Activated naive CD8-positive, alpha-beta T cell treated with anti-CD3 and anti-CD28 coated beads, Interleukin-2, amount 50 U/mL, for 16 hours (primary cell): Measurements from ENCODE around the gene ATXN7L2.
"Not testable (repeated sequence)": the region's sequence is repeated elsewhere in the genome, so short reads cannot be mapped to it uniquely, and the experiment has no call there.

Source experiments
- DNase-seq: peaks from one replicate; pipeline ENCODE4 v3.0.0-alpha.2; 2020; ENCODE audit warnings: low read depth, low spot score

ATXN7L2 gene

GRCh38 chr1:109483672-109484518, at the start of gene ATXN7L2:
Gene ATXN7L2 (plus strand): TSS chr1:109483905. CDS start chr1:109483954, 49 bp downstream.
- peak; percentile 78 for DNase-seq

GRCh38 chr1:109434484-109434883, 49.2 kb upstream of the ATXN7L2 start:
- DNase-seq: no peak

GRCh38 chr1:109438798-109439297, 44.9 kb upstream of the ATXN7L2 start:
- no peak for DNase-seq

- no peak for DNase-seq
Measured at GRCh38 chr1:109441069-109441468, 42.6 kb upstream of the ATXN7L2 start.

GRCh38 chr1:109443476-109443875, 40.2 kb upstream of the ATXN7L2 start:
- DNase-seq: no peak

GRCh38 chr1:109444346-109444745, 39.4 kb upstream of the ATXN7L2 start:
- no peak for DNase-seq

GRCh38 chr1:109445949-109446695, 37.6 kb upstream of the ATXN7L2 start:
- DNase-seq: not testable (repeated sequence)

GRCh38 chr1:109447524-109447923, 36.2 kb upstream of the ATXN7L2 start:
- DNase-seq: no peak

- no peak for DNase-seq
Measured at GRCh38 chr1:109454497-109455133, 29.1 kb upstream of the ATXN7L2 start.

GRCh38 chr1:109457819-109458218, 25.9 kb upstream of the ATXN7L2 start:
- no peak for DNase-seq

- DNase-seq: no peak
Measured at GRCh38 chr1:109466125-109466451, 17.6 kb upstream of the ATXN7L2 start.

GRCh38 chr1:109466452-109467300, 17.0 kb upstream of the ATXN7L2 start, which contains the start of gene SYPL2:
Gene SYPL2 (plus strand): TSS chr1:109466546. CDS start chr1:109466844, 298 bp downstream.
- no peak for DNase-seq

- DNase-seq: no peak
Measured at GRCh38 chr1:109467301-109467777, 16.4 kb upstream of the ATXN7L2 start.

GRCh38 chr1:109468061-109468460, 15.6 kb upstream of the ATXN7L2 start:
- no peak for DNase-seq

- DNase-seq: no peak
Measured at GRCh38 chr1:109468903-109469302, 14.8 kb upstream of the ATXN7L2 start.

- no peak for DNase-seq
Measured at GRCh38 chr1:109470245-109470644, 13.5 kb upstream of the ATXN7L2 start.

GRCh38 chr1:109472779-109473178, 10.9 kb upstream of the ATXN7L2 start:
- DNase-seq: no peak

GRCh38 chr1:109473284-109474057, 10.2 kb upstream of the ATXN7L2 start:
- not testable (repeated sequence) for DNase-seq

- DNase-seq: no peak
Measured at GRCh38 chr1:109474697-109475096, 9.0 kb upstream of the ATXN7L2 start.

- DNase-seq: no peak
Measured at GRCh38 chr1:109475261-109475660, 8.4 kb upstream of the ATXN7L2 start.
